Measurements from ENCODE around the gene HGS. TPM values are rescaled to one million over a fixed set of nuclear protein-coding genes. Genes with fewer than 3 reads are reported as not detected.

HGS gene
- total and polyA plus RNA-seq, 2 of the 8 experiments (the other 6 are each of a cell fraction or from before 2014, with no cell fraction given), result 80.8 to 99.7 TPM

DNA sequence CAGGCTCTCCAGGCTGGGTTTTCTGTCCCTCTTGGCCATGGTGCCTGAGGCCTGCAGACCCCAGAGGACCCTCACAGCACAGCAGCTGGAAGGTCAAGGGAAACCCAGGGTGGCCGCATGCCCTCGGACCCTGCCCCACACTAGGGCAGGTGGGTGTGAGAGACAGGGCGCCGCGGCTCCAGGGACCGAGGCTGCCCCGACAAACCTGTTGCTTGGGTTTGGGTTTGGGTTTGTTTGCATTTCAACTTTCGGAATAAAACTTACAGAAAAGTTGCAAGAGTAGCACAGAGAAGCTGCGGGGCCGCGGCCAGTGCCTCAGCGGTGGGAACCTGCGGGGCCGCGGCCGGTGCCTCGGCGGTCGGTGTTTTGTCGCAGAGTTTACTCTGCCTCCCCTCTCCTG lies 7.8 kb downstream of the HGS start (continued):
- TF ChIP-seq, protein P1, sequence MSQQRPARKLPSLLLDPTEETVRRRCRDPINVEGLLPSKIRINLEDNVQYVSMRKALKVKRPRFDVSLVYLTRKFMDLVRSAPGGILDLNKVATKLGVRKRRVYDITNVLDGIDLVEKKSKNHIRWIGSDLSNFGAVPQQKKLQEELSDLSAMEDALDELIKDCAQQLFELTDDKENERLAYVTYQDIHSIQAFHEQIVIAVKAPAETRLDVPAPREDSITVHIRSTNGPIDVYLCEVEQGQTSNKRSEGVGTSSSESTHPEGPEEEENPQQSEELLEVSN (IDR thresholded peaks at IDR 0.05), result no peak
- TF ChIP-seq RXRA (IDR thresholded peaks at IDR 0.05; ENCODE audit: insufficient read depth, low read depth, low read length) (no peak), SRF (IDR thresholded peaks at IDR 0.05; ENCODE audit: low read depth, low read length) (no peak), TEAD4 (IDR thresholded peaks at IDR 0.05; ENCODE audit: low read depth, low read length) (no peak), RBBP5 (IDR thresholded peaks at IDR 0.05; ENCODE audit: borderline replicate concordance, low read depth, low read length) (no peak), RAD21 (IDR thresholded peaks at IDR 0.05 in 1 of 2, conservative IDR thresholded peaks at IDR 0.05 in 1 of 2; ENCODE audit: low read depth in 2 of 2, low read length in 2 of 2) (no peak)

Data from H1 (cell line).